HEK293T (cell line): ENCODE data around the gene ABCC5.
"Not testable (repeated sequence)": the region's sequence is repeated elsewhere in the genome, so short reads cannot be mapped to it uniquely, and the experiment has no call there.

Experiments
- CTCF ChIA-PET: fragments of 350-600 bp; formaldehyde crosslinking; extraction: SDS; loops from one replicate; lab custom pipeline; 2021; ENCODE audit warnings: antibody characterized with exemption, inconsistent platforms; lab: Yijun Ruan, JAX
- POLR2A ChIA-PET: fragments of 350-600 bp; formaldehyde crosslinking; extraction: SDS; loops from one replicate; lab custom pipeline; 2020; ENCODE audit warnings: antibody characterized with exemption, inconsistent platforms; lab: Yijun Ruan, JAX
- DNase-seq: peaks from one replicate; pipeline ENCODE4 v3.0.0; 2012; ENCODE audit warnings: mixed read lengths; ENCODE audit errors: extremely low spot score
- ARNT ChIP-seq: fragments of 450-650 bp; IDR thresholded peaks from 2 replicates; pipeline ENCODE4 v1.6.1; 2017; ENCODE audit warnings: mild to moderate bottlenecking
- BHLHE40 ChIP-seq: fragments of 450-650 bp; IDR thresholded peaks from 2 replicates; pipeline ENCODE4 v1.6.1; 2016; ENCODE audit warnings: mild to moderate bottlenecking, moderate library complexity, borderline replicate concordance
- CTBP1 ChIP-seq: fragments of 450-650 bp; IDR thresholded peaks from 2 replicates; pipeline ENCODE4 v1.6.1; 2016; ENCODE audit warnings: borderline replicate concordance
- ELF4 ChIP-seq: fragments of 450-650 bp; IDR thresholded peaks from 2 replicates; pipeline ENCODE4 v1.6.1; 2017; ENCODE audit warnings: antibody characterized with exemption
- FOXA1 ChIP-seq: fragments of 450-650 bp; IDR thresholded peaks from 2 replicates; pipeline ENCODE4 v1.6.1; 2016; ENCODE audit warnings: mild to moderate bottlenecking
- FOXK2 ChIP-seq: fragments of 450-650 bp; IDR thresholded peaks from 2 replicates; pipeline ENCODE4 v1.6.1; 2016; ENCODE audit warnings: mild to moderate bottlenecking
- FOXM1 ChIP-seq: fragments of 450-650 bp; IDR thresholded peaks from 2 replicates; pipeline ENCODE4 v1.6.1; 2017; ENCODE audit warnings: mild to moderate bottlenecking, borderline replicate concordance
- HDGF ChIP-seq: fragments of 450-650 bp; IDR thresholded peaks from 2 replicates; pipeline ENCODE4 v1.6.1; 2017; ENCODE audit warnings: antibody characterized with exemption, borderline replicate concordance
- L3MBTL2 ChIP-seq: fragments of 450-650 bp; conservative IDR thresholded peaks from 2 replicates; pipeline ENCODE4 v1.6.1; 2016; ENCODE audit warnings: mild to moderate bottlenecking
- LEF1 ChIP-seq: fragments of 450-650 bp; IDR thresholded peaks from 2 replicates; pipeline ENCODE4 v1.6.1; 2017; ENCODE audit warnings: mild to moderate bottlenecking, borderline replicate concordance
- NFRKB ChIP-seq: fragments of 450-650 bp; IDR thresholded peaks from 2 replicates; pipeline ENCODE4 v1.6.1; 2016; ENCODE audit warnings: mild to moderate bottlenecking, moderate library complexity
- SP1 ChIP-seq: fragments of 450-650 bp; IDR thresholded peaks from 2 replicates; pipeline ENCODE4 v1.6.1; 2017
- SUZ12 ChIP-seq: fragments of 450-650 bp; IDR thresholded peaks from 2 replicates; pipeline ENCODE4 v1.6.1; 2016; ENCODE audit warnings: mild to moderate bottlenecking
- TARDBP ChIP-seq: fragments of 450-650 bp; IDR thresholded peaks from 2 replicates; pipeline ENCODE4 v1.6.1; 2016
- ZNF384 ChIP-seq: fragments of 450-650 bp; IDR thresholded peaks from 2 replicates; pipeline ENCODE4 v1.6.1; 2016
- TF ChIP-seq, protein P1 (sequence below): fragments of 450-650 bp; IDR thresholded peaks from 2 replicates; pipeline ENCODE4 v1.6.1; 2016

Gene ABCC5

DNA sequence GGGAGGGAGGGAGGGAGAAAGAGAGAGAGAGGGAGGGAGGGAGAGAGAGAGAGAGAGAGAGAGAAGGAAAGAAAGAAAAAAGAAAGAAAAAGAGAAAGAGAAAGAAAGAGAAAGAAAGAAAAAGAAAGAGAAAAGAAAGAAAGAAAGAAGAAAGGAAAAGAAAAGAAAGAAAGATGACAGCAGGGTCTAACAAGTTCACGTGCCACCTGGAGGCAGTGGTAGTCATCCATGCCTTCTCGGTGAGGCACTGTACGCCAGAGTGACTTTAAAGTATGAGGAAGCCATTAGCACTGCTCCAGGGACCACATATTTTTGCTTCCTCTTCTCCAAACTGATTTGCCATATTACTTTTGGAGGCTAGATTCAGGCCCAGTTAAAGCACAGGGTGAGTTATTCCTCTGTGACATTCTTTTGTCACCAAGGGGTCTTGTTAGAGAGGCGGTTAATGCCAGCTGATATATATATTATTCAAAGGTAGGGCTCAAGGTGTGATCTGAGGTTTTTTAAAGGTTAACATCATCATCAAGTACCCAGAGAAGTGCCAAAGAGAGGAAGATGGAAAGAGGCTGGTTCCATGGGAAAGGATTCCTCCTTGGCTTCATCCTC is 13.6 kb upstream of the ABCC5 start, which contains the start of gene HTR3D:
HTR3D (plus strand) TSS at position 556 of the 606 bp plus-strand sequence; CDS start at position 556, 0 bp downstream.
- TF ChIP-seq ELF4 (no peak), LEF1 (no peak), SUZ12 (no peak), L3MBTL2 (no peak), ZNF384 (no peak), TARDBP (no peak), CTBP1 (no peak), FOXM1 (no peak), SP1 (no peak), FOXK2 (no peak), NFRKB (no peak), FOXA1 (no peak), HDGF (no peak)
- TF ChIP-seq, protein P1, sequence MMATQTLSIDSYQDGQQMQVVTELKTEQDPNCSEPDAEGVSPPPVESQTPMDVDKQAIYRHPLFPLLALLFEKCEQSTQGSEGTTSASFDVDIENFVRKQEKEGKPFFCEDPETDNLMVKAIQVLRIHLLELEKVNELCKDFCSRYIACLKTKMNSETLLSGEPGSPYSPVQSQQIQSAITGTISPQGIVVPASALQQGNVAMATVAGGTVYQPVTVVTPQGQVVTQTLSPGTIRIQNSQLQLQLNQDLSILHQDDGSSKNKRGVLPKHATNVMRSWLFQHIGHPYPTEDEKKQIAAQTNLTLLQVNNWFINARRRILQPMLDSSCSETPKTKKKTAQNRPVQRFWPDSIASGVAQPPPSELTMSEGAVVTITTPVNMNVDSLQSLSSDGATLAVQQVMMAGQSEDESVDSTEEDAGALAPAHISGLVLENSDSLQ: no peak
- no peak for DNase-seq
- POLR2A ChIA-PET: no interaction called here
- CTCF ChIA-PET: no interaction called here

DNA sequence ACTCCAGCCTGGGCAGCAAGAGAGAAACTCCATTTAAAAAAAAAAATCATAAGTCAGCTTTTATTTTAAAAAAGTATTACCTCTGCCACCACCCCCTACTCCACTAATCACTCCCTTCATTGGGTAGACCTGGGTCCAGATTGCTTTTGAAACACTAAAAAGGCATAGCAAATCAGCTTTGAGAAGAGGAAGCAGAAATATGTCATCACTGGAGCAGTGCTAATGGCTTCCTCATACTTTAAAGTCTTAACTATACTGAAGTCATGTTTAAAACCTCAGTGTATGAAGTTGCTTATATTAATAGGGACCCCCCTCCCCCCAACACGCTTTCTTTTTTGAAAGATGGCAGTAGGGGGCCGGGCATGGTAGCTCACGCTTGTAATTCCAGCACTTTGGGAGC is 12.9 kb upstream of the ABCC5 start:
- ChIA-PET CTCF (no interaction called here), POLR2A (no interaction called here)
- DNase-seq: no peak
- TF ChIP-seq, protein P1: no peak
- TF ChIP-seq LEF1: no peak
- no peak for TF ChIP-seq FOXM1
- TF ChIP-seq TARDBP: no peak
- no peak for TF ChIP-seq BHLHE40
- TF ChIP-seq CTBP1: no peak
- TF ChIP-seq HDGF: no peak
- TF ChIP-seq ZNF384: no peak
- TF ChIP-seq L3MBTL2: no peak
- no peak for TF ChIP-seq SP1
- no peak for TF ChIP-seq ELF4

DNA sequence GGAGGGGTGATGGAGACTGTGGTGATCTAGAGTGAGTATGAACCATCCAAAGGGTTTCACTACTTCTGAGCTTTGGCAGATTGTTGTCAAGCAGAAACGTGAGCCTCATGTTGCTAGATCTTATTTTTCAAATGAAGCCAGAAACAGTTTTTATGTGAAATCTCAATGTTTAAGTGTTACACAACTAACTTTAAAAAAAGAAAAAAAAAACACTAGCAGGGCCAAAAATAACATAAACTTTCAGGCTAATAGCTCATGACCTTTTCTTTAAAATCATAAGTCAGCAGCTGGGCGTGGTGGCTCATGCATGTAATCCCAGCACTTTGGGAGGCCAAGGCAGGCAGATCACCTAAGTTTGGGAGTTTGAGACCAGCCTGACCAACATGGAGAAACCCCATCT is 11.8 kb upstream of the ABCC5 start:
- ChIA-PET CTCF (no interaction called here), POLR2A (no interaction called here)

DNA sequence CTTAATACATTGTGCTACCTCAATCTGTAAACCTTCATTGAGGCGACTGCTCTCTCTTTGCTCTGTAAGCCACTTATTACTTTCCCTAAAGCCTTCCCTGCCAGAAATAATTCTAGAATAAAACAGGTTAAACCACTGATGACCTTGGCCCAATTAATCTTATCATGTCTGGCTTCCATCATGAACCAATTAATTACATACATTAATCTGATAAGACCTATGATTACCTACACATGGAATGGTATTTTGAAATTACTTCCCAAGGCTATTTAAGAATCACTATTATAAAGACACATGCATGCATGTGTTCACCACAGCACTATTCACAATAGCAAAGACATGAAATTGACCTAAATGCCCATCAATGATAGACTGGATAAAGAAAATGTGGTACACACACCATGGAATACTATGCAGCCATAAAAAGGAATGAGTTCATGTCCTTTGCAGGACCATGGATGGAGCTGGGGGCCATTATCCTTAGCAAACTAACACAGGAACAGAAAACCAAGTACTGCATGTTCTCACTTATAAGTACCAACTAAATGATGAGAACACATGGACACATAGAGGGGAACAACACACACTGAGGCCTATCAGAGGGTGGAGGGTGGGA is 10.7 kb upstream of the ABCC5 start:
- CTCF ChIA-PET, DNase-seq, POLR2A ChIA-PET: not testable (repeated sequence)

More for the DNA sequence above, 11.8 kb upstream of the ABCC5 start:
- no peak for TF ChIP-seq HDGF
- TF ChIP-seq FOXK2: no peak
- TF ChIP-seq ZNF384: no peak
- no peak for TF ChIP-seq L3MBTL2
- no peak for DNase-seq

DNA sequence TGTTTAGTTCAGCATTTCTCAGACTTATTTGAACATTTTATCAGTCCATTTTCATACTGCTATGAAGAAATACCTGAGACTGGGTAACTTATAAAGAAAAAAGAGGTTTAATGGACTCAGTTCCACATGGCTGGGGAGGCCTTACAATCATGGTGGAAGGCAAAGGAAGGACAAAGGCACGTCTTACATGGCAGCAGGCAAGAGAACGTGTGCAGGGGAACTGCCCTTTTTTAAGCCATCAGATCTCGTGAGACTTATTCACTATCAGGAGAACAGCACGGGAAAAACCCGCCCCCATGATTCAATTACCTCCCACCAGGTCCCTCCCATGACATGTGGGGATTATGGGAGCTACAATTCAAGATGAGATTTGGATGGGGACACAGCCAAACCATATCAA is 7.6 kb upstream of the ABCC5 start:
- DNase-seq, POLR2A ChIA-PET, CTCF ChIA-PET: not testable (repeated sequence)

DNA sequence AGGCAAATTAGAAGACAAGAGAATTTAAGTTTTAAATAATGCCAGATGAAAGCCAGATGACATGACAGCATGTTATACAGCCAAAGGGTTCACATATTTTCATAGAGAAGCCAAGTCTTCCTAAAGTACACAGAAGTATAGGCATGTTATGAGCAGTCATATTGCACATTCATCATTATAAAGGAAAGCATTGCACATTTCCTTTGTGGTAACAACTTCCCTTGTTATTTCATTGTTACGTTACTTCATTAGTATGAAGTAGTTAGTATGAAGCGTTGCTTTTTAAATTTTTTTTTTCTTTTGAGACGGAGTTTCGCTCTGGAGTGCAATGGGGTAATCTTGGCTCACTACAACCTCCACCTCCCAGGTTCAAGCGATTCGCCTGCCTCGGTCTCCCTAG is 4.6 kb upstream of the ABCC5 start:
- DNase-seq: no peak
- no peak for TF ChIP-seq TARDBP
- no peak for TF ChIP-seq FOXK2
- no peak for TF ChIP-seq FOXM1
- TF ChIP-seq ZNF384: no peak
- TF ChIP-seq ARNT: no peak
- no peak for TF ChIP-seq FOXA1
- no peak for TF ChIP-seq SP1
- TF ChIP-seq NFRKB: no peak
- POLR2A ChIA-PET: no interaction called here
- CTCF ChIA-PET: no interaction called here

DNA sequence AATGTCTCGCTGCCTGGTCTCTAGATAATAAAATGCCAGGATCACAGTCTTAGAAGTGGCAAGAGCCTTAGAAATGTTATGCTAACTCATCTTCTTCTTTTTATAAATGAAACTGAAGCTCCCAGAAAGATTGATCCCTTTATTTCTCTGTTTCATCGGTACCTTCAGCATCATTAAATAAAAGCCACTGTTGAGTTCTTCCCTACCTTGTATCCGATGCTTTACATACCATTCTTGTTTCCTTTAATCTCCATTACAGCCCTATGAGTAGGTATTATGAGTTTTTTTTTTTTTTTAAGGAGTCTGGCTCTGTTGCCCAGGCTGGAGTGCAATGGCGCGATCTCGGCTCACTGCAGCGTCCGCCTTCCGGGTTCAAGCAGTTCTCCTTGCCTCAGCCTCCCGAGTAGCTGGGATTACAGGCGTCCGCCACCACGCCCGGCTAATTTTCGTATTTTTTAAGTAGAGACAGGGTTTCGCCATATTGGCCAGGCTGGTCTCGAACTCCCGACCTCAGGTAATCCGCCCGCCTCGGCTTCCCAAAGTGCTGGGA is 815 bp upstream of the ABCC5 start:
- ChIA-PET POLR2A (interaction anchor here (1.0 kb wide), 2 partner anchors 18 to 114 kb away, joined by 3 to 4 read pairs; no protein-coding TSS in a partner anchor), CTCF (no interaction called here)
- no peak for DNase-seq
- no peak for TF ChIP-seq ZNF384
